Lower leg skin (tissue), 3 donors: ENCODE data around the gene DNAH7.

Source experiments
- CTCF ChIP-seq, 3 donors: fragments of 450-650 bp; IDR thresholded peaks; one replicate each; pipeline ENCODE4 v1.5.1; 2016; ENCODE audit warnings: antibody characterized with exemption in 3 of 3, mild to moderate bottlenecking in 3 of 3, moderate library complexity in 2 of 3
- POLR2A ChIP-seq, 2 donors: fragments of 450-650 bp; IDR thresholded peaks; one replicate each; pipeline ENCODE4 v1.6.1; 2016 to 2017; ENCODE audit warnings: antibody characterized with exemption in 2 of 2, mild to moderate bottlenecking in 1 of 2, moderate library complexity in 1 of 2

- no peak for TF ChIP-seq CTCF (IDR thresholded peaks at IDR 0.05)
- no peak for TF ChIP-seq POLR2A (IDR thresholded peaks at IDR 0.05)
Measured at GRCh38 chr2:195820867-195821565, 247.6 kb downstream of the DNAH7 start.
